HL-60/S4 treated with retinoic acid at 250 ng/mL for 4 days and 3 days (cell line): ENCODE measurements around the gene PCNT.
"Not testable (repeated sequence)": the region's sequence is repeated elsewhere in the genome, so short reads cannot be mapped to it uniquely, and the experiment has no call there.

Experiments used
- in situ Hi-C: fragments of 300-500 bp; cut with MboI; formaldehyde crosslinking; loops from 2 replicates; pipeline ENCODE4 v1.7.0; 2022; ENCODE audit warnings: low sequenced_read_pairs

Gene PCNT

GRCh38 chr21:46401186-46401910, 77.4 kb downstream of the PCNT start:
- in situ Hi-C loops, result no loop called here

DNA sequence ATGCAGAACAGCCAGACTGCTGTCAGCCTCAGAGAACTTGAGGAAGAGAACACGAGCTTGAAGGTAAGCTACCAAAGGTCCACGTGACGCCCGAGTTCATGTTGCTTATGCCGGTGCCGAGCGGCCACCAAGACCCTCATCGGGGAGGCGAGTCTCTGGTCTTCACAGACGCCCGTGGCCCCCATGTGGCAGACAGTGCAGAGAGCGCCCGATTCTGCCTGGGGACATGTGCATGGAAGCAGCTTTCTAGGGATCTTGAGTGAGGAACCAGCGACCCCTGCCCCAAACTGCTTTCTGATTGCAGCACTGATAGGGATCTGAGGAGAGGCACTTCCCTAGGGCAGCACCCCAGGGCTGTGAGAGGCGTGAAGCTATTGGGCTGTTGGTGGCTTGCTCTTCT, 78.5 kb downstream of the PCNT start:
- in situ Hi-C loops, result no loop called here

- in situ Hi-C loops, result not testable (repeated sequence)
Measured at GRCh38 chr21:46403234-46403811, 79.4 kb downstream of the PCNT start.

GRCh38 chr21:46404306-46404705, 80.3 kb downstream of the PCNT start:
- in situ Hi-C loops, result no loop called here

- in situ Hi-C loops, result no loop called here
Measured at GRCh38 chr21:46406001-46406400, 82.0 kb downstream of the PCNT start.

- in situ Hi-C loops, result no loop called here
Measured at GRCh38 chr21:46409641-46410406, 85.9 kb downstream of the PCNT start.

- in situ Hi-C loops, result no loop called here
Measured at GRCh38 chr21:46410516-46410915, 86.6 kb downstream of the PCNT start.

GRCh38 chr21:46411236-46411635, 87.3 kb downstream of the PCNT start:
- in situ Hi-C loops, result no loop called here

GRCh38 chr21:46411691-46412090, 87.7 kb downstream of the PCNT start:
- in situ Hi-C loops, result no loop called here

DNA sequence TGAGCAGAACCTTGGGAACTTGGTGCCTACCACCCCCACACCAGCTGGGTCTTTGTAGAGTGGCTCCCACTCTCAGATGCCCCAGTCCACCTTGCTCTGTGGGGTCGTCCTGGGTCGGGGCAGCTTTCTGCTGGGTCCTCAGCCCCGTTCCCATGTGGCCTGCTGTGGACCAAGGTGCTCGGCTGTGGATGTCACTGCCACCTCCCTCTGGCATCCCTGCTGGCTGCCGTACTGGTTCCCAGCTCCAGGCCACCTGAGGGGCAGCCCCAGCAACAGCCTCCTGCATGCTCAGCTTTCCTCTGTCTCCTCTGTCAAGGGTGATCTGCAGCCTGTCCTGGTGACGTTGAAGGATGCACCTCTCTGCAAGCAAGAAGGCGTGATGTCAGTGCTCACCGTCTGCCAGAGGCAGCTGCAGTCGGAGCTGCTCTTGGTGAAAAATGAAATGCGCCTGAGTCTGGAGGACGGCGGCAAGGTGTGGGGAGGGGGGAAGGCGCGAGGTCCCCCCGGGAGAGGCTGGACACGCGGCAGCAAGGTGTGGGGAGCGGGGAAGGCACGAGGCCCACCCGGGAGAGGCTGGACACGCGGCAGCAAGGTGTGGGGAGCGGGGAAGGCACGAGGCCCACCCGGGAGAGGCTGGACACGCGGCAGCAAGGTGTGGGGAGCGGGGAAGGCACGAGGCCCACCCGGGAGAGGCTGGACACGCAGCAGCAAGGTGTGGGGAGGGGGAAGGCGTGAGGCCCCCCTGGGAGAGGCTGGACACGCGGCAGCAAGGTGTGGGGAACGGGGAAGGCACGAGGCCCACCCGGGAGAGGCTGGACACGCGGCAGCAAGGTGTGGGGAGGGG, 88.8 kb downstream of the PCNT start:
- in situ Hi-C loops, result no loop called here

GRCh38 chr21:46413365-46413696, 89.4 kb downstream of the PCNT start:
- in situ Hi-C loops, result no loop called here

GRCh38 chr21:46414965-46415275, 91.0 kb downstream of the PCNT start:
- in situ Hi-C loops, result no loop called here

DNA sequence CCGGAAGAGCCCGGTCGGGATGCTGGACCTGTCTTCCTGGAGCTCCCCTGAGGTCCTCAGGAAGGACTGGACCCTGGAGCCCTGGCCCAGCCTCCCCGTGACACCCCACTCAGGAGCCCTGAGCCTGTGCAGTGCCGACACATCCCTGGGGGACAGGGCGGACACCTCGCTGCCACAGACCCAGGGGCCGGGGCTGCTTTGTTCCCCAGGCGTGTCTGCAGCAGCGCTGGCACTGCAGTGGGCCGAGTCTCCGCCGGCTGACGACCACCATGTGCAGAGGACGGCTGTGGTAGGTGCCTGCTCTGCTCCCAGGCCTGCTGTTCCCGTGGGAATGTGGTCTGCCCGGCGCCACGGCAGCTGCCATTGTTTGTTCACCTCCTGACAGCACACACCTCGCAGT, 92.6 kb downstream of the PCNT start:
- in situ Hi-C loops, result no loop called here

DNA sequence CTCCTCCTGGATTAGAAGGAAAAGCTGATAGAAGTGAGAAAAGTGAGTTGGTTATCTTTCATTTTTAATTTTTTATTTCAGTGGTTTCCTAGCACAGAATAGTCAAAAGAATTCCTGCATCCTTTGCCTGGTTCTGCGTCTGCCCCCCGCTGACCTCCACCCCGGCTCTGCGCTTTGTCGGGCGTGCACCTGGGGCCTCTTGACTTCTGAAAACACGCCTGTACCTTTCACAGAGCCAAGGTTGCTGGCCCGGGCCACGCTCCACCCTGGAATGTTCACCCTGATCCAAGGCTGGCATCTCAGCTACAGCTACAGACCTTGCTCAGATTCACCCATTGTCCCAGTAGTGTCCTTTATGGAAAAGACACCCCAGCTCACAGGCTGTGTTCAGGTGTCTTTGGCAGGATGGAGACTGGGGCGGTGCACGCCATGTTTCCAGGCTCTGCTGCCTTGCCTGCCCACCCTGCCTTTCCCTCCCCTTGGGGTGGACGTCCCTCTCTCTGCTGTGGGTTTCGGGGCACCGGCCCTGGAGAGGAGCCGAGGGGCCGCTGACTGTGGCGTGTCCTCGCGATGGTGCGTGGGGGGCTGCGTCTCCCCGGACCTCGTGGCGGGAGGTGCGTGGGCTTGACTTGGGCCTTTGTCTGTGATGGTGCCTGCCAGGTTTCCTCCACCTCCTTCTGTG, 94.5 kb downstream of the PCNT start:
- in situ Hi-C loops, result no loop called here

DNA sequence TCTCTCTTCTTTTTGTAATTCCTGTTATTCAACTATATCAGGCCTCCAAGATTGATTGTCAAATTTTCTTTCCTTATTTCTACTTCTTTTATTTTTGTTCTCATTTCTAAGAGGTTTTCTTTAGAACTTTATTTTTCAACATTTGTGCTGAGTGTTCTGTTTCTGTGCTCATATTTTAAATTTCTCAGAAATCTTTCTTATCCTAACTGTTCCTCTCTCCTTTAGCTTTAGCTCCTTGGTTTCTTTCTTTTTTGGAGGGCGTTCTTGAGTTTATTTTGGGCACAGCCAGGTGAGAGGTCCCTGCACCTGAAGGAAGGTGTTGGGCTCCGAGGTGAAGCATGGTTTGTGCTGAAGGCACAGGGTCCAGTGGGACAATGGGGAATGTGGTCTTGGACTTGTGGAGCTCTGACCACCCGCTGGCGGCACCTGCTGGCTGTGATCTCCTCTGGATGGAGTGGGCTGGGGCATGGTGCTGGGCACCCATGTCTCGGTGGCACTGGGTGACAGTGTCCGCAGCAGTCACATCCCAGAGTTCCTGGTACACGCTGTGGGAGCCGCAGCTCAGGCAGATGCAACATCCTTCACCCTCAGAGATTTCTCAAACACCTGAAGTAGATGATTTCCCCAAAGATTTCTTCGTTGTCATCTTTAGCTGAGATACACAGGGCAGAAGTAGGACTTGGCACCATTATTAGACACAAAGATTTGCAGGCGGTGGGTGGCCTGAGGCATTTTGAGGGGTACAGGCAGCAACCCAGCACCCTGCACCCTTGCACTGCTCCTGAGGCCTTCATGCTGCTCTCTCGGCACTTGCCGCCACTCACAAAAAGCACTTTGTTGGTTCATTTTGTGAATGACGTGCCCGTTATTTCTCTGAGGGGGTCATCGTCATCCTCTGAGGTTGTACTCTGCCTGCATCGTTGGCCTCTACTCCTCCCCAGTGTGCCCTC, 96.6 kb downstream of the PCNT start:
- in situ Hi-C loops, result no loop called here

DNA sequence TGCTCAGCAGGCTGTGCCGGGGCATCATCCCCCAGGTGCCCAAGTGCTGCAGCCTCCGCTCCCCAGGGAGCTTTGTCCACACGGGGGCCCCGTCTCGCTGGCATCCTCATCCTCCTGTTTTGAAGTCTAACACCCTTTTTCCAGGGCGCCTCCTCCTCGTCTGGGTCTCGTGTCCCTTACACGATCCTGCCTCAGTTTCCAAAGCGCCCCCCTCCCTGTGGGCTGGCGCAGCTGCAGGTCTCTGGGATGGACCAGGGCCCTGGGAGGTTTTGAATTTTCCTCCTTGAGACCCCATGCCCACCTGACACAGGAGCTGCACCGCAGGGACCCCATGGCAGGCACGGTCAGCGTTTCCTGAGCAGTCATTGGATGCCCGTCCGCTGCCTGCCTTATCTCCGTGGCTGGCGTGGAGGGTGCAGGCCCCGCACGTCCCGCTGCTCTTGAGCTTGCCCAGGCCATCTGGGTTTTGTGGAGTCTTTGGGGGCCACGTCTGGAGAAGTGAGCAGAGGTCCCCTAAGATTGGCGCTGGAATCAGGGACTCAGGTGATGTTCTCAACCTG, 97.3 kb downstream of the PCNT start:
- in situ Hi-C loops, result no loop called here

- in situ Hi-C loops, result no loop called here
Measured at GRCh38 chr21:46421756-46422555, 98.0 kb downstream of the PCNT start.

- in situ Hi-C loops, result no loop called here
Measured at GRCh38 chr21:46422636-46423241, 98.8 kb downstream of the PCNT start.
